HG03280 (cell line): ENCODE data around the gene VILL.

Experiments used
- ATAC-seq: cut with Tn5 transposase; IDR thresholded peaks from one replicate; pipeline ENCODE4 v1.9.1; 2021; ENCODE audit warnings: mild to moderate bottlenecking, moderate library complexity; ENCODE audit not compliant: unreplicated experiment

VILL gene

GRCh38 chr3:37999836-38000235 lies 9.2 kb downstream of the VILL start:
- ATAC-seq: no peak

GRCh38 chr3:38000242-38000916 lies 9.8 kb downstream of the VILL start:
- no peak for ATAC-seq

- ATAC-seq: no peak
Observed at GRCh38 chr3:38000965-38001455, 10.4 kb downstream of the VILL start.

DNA sequence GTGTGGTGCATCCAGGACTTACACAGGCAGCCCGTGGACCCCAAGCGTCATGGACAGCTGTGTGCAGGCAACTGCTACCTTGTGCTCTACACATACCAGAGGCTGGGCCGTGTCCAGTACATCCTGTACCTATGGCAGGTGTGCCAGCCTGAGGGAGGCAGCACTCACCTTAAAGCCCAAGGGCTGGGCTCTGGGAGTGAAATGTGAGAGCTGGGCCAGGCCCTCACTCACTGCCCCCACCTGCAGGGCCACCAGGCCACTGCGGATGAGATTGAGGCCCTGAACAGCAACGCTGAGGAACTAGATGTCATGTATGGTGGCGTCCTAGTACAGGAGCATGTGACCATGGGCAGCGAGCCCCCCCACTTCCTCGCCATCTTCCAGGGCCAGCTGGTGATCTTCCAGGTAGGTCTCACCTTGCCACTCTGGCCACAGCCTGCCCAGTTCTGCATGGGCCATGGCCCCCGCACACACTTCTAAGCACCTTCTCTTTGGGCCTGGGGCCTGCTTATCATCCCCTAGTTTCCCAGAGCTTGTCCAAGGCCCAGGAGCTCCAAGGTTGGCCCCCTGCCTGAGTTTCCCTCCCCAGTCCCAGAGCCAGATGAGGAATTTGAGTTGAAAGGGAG lies 11.0 kb downstream of the VILL start:
- no peak for ATAC-seq

- ATAC-seq: no peak
Observed at GRCh38 chr3:38002291-38002876, 11.8 kb downstream of the VILL start.

DNA sequence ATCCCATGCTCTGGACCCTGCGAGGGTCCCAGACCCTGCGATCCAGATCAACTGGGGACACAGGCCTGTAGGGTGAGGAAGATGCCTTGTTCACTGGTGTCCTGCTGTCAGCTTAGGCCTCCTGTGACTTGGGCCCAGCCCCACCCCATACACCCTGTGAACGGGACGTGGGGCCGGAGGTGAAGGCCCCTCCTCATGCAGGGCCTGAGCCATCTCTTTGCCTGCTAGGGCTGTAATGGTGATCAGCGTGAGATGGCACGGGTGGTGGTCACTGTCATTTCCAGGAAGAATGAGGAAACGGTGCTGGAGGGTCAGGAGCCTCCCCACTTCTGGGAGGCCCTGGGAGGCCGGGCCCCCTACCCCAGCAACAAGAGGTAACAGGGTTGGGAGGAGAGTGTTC lies 12.4 kb downstream of the VILL start:
- no peak for ATAC-seq

GRCh38 chr3:38003371-38003816 lies 12.8 kb downstream of the VILL start:
- no peak for ATAC-seq

DNA sequence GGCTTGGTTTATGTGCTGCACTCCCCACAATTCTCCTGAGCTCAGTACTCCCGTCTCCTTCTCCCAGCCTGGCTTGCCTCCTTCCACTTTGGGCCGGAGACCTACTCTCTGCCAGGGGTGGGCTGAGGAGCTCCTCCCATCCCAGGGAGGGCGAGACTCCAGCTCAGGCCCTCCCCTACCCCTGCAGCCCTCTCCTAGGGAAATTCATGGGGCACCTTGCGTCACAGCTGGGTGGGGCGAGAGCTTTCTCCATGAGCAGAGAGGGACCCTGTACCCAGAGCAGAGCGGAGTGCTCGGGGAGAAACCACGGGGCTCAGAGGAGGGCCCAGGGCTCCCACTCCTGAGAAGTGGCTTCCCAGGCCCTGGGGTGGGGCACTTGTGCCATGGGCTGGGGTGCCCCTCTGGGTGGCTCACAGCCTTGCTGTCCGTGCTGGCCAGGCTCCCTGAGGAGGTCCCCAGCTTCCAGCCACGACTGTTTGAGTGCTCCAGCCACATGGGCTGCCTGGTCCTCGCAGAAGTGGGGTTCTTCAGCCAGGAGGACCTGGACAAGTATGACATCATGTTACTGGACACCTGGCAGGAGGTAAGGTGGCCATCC lies 13.3 kb downstream of the VILL start:
- ATAC-seq: no peak

DNA sequence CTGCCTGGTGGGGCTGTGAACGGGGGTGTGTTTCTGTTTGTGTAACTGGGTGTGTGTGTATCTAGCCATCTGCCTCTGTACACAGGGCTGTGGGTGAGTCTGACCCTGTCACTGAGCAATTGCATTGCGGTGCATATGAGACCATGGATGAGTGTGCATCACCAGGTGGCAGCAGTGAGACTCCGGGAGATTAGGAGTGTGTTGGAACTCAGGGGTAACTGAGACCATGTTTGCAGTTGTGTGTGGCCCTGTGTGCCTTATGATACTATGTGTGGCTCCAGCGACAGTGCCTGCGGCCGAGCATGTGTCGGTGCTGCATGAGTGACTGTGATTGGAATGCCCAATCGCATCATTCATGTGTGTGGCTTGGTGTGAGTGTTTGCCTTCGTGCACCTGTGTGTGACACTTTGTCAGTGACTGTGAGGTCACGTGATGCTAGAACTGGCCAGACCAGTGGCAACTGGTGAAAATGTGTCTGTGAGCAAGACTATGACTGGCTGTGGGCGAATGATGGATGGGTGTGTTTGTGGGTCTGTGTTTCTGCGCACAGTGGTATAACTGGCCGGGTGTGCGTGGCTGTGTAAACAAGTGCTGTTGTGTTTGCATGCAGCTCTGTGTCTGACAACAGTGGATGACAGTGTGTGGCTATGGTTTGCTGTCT lies 14.0 kb downstream of the VILL start:
- no peak for ATAC-seq

- no peak for ATAC-seq
Observed at GRCh38 chr3:38005076-38006020, 14.8 kb downstream of the VILL start.

DNA sequence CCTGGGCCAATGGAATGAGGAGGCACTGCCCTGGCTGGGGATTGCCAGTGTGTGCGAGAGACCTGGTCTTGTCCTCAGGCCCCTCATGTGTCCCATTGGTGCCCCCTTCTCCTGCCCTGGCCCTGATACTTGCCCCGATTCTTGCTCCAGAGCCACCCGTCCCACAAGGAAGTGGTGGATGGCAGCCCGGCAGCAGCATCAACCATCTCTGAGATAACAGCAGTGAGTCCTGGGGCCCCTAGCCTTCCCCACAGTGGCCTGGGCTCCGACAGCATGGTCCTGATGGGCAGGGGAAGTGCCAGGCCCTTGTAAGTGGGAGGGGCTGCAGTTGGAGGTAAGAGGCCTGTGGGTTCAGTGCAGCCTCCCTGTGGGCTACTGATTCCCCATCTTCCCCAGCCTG lies 15.4 kb downstream of the VILL start:
- no peak for ATAC-seq

- ATAC-seq: no peak
Observed at GRCh38 chr3:38006445-38006995, 15.9 kb downstream of the VILL start.

- ATAC-seq: no peak
Observed at GRCh38 chr3:38007754-38008090, 17.1 kb downstream of the VILL start.

DNA sequence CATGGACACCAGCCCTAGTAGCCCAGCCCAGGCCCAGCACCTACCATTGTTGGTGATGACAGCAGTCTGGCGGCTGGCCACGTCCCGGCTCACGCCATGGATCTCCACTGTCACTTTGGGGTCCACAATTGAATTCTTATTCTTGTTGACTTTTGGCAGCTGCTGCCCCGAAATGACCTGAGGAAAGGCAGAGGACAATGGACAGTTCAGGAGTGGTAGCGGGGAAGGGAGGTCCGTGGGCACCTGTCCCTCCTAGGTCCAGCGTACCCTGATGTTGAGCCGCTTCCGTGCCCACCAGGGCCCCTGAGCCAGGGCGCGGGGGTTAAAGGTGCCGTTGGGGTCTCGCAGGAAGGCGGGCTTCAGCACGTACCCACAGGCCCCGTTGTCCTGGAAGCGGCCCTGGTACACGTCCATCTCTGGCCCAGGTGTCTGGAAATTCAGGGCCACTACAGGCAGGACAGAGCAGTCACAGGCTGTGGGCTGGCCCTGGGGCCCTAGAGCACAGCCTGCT lies 17.7 kb downstream of the VILL start:
- no peak for ATAC-seq

GRCh38 chr3:38008971-38009580 lies 18.5 kb downstream of the VILL start:
- no peak for ATAC-seq

DNA sequence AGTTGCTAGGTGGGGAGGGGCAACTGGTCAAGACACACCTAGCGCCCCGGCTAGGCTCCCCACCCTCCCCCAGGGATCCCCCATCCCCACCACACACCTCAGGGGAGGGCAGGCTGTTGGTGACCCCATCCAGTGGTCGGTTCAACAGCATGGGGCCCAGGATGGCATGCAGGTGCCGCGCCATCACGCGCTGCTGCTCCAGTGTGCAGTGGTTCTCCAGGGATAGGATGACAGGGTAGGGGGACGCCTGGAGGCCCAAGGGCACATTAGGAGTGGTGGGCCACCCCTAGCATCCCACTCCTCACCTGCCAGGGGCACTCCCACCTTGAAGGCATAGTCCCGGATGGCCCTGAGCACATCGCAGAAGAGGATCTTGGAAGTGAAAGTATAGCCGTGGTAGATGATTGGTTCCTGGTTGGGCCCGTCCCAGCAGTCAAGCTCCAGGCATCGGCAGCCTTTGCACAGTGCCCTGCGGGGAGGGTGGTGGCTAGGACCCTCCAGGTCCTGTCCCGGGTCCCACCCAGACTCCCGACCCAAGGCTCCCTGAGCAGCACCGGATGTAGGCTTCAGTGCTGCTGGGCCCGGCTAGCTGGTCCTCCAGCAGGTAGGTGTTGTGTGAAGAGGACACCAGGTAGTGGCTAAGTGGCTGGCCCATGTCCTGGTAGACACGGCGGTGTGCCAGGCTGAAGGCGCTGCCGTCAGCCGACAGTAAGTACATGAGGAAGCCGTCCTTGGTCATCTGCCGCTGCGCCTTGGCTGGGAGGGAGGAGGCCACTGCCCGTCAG lies 19.4 kb downstream of the VILL start:
- ATAC-seq: no peak

DNA sequence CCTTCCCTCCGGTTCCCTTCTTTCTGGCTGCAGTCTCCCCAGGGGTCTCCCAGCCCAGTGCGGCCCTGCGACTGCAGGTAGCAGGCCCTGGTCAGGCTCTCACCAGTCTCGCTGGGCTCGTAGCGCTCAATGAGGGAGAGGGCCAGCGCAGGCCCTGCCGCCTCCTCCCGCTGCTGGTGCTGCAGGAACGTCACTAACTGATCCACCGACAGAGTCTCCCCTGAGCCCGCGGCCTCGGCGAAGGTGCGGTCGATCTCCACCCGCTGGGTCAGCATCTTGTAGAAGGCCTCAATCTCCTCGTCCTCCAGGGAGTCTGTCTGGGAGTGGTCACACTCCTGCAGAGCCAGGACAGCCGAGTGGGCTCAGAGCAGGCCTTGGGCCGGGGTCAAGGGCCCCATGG lies 20.5 kb downstream of the VILL start:
- no peak for ATAC-seq

GRCh38 chr3:38015485-38015884 lies 24.9 kb downstream of the VILL start:
- no peak for ATAC-seq

DNA sequence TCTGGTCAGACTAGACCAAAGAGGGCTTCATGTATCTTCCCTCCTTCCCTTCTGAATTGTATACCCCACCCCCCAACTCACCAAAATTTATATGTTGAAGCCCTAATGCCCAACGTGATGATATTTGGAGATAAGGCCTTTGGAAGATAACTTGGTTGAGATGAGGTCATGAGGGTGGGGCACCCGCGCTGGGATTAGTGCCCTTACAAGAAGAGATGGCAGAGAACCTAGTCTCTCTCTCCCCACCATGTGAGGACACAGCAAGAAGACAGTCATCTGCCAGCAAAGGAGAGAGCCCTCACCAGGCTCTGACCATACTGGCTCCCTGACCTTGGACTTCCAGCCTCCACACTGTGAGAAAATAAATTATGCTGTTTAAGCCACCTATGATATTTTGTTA lies 25.4 kb downstream of the VILL start:
- ATAC-seq: no peak
